Stimulated activated CD8-positive, alpha-beta memory T cell treated with anti-CD3 and anti-CD28 coated beads, Interleukin-4, amount 100 ng/mL, for 48 hours (primary cell): ENCODE data around the gene PI16.

Experiments used
- DNase-seq: peaks from one replicate; pipeline ENCODE4 v3.0.0-alpha.2; 2020

PI16 gene

GRCh38 chr6:37005061-37005810 is 50.7 kb downstream of the PI16 start, which contains the start of gene FGD2:
Gene FGD2, plus strand, starts transcription at chr6:37005655. Its CDS starts 163 bp downstream, at chr6:37005818.
- no peak for DNase-seq

GRCh38 chr6:37005827-37006567 is 51.5 kb downstream of the PI16 start:
- DNase-seq = no peak

GRCh38 chr6:37006793-37007339 is 52.3 kb downstream of the PI16 start:
- no peak for DNase-seq

- no peak for DNase-seq
Observed at GRCh38 chr6:37007340-37008043, 53.0 kb downstream of the PI16 start.

- DNase-seq = no peak
Observed at GRCh38 chr6:37008484-37009465, 54.2 kb downstream of the PI16 start.

- no peak for DNase-seq
Observed at GRCh38 chr6:37010402-37010892, 55.9 kb downstream of the PI16 start.

- no peak for DNase-seq
Observed at GRCh38 chr6:37011656-37012378, 57.3 kb downstream of the PI16 start.

GRCh38 chr6:37013516-37014491 is 59.3 kb downstream of the PI16 start:
- DNase-seq = no peak
